Mesothelial cell of epicardium (in vitro differentiated cells): ENCODE data around the gene FIGN. TPM values are rescaled to one million over a fixed set of nuclear protein-coding genes. Genes with fewer than 3 reads are reported as not detected.

Experiments used
- DNase-seq, 2 experiments: peaks; one replicate each; pipeline ENCODE4 v3.0.0; 2021; ENCODE audit warnings: low spot score in 2 of 2; ENCODE audit not compliant: unreplicated experiment in 2 of 2
- H3K27ac Mint-ChIP-seq: 2 replicates; pipeline ENCODE4 v1.8.0; 2021; ENCODE audit warnings: mixed read lengths
- H3K27me3 Mint-ChIP-seq: 2 replicates; pipeline ENCODE4 v1.8.0; 2021; ENCODE audit warnings: low read depth, mixed read lengths
- H3K36me3 Mint-ChIP-seq: 2 replicates; pipeline ENCODE4 v1.8.0; 2021; ENCODE audit warnings: mixed read lengths
- H3K4me1 Mint-ChIP-seq: 2 replicates; pipeline ENCODE4 v1.8.0; 2021; ENCODE audit warnings: mixed read lengths
- H3K4me3 Mint-ChIP-seq: 2 replicates; pipeline ENCODE4 v1.8.0; 2021; ENCODE audit warnings: mild to moderate bottlenecking, moderate library complexity, mixed read lengths
- H3K9me3 Mint-ChIP-seq: 2 replicates; pipeline ENCODE4 v1.8.0; 2021; ENCODE audit warnings: mixed read lengths
- CTCF ChIP-seq: fragments of 200-600 bp; sonication (generic); IDR thresholded peaks from one replicate; pipeline ENCODE4 v1.5.0; 2021; ENCODE audit warnings: antibody characterized with exemption; ENCODE audit not compliant: unreplicated experiment
- total RNA-seq: library from RNA; stranded (reverse); gene quantifications from 3 replicates; pipeline ENCODE4 v1.2.1, GENCODE V29; 2021

The FIGN gene
- total RNA-seq, 1 donor from 2014 or later, result 11.5 TPM

GRCh38 chr2:163703386-163703785, 32.4 kb downstream of the FIGN start:
- Mint-ChIP-seq H3K36me3 (no peaks in the 10 kb centered on the region), H3K9me3 (no peaks in the 10 kb centered on the region), H3K4me1 (peaks cover 44% of the 10 kb centered on the region), H3K27me3 (no peaks in the 10 kb centered on the region), H3K4me3 (no peak overlapping the region), H3K27ac (peak overlapping the region; percentile 62)
- no peak for DNase-seq
- TF ChIP-seq CTCF, result no peak

GRCh38 chr2:163701399-163702195, 34.2 kb downstream of the FIGN start:
- DNase-seq, result no peak
- H3K36me3 Mint-ChIP-seq, result no peaks in the 10 kb centered on the region
- H3K27ac Mint-ChIP-seq, result no peak overlapping the region
- no peaks in the 10 kb centered on the region for H3K9me3 Mint-ChIP-seq
- no peak for TF ChIP-seq CTCF
- peaks cover 50% of the 10 kb centered on the region for H3K4me1 Mint-ChIP-seq
- H3K27me3 Mint-ChIP-seq, result no peaks in the 10 kb centered on the region
- H3K4me3 Mint-ChIP-seq, result no peak overlapping the region

GRCh38 chr2:163698857-163699256, 37.0 kb downstream of the FIGN start:
- Mint-ChIP-seq H3K4me1 (peaks cover 50% of the 10 kb centered on the region), H3K27ac (no peak overlapping the region), H3K36me3 (no peaks in the 10 kb centered on the region), H3K9me3 (no peaks in the 10 kb centered on the region), H3K4me3 (no peak overlapping the region), H3K27me3 (no peaks in the 10 kb centered on the region)
- DNase-seq, result no peak
- TF ChIP-seq CTCF, result no peak

GRCh38 chr2:163697846-163698637, 37.8 kb downstream of the FIGN start:
- Mint-ChIP-seq H3K27me3 (no peaks in the 10 kb centered on the region), H3K27ac (peak overlapping the region; percentile 36), H3K36me3 (no peaks in the 10 kb centered on the region), H3K4me1 (peaks cover 43% of the 10 kb centered on the region), H3K9me3 (no peaks in the 10 kb centered on the region), H3K4me3 (no peak overlapping the region)
- no peak for TF ChIP-seq CTCF
- no peak for DNase-seq

GRCh38 chr2:163697429-163697828, 38.4 kb downstream of the FIGN start:
- H3K4me3 Mint-ChIP-seq, result no peak overlapping the region
- no peaks in the 10 kb centered on the region for H3K9me3 Mint-ChIP-seq
- no peaks in the 10 kb centered on the region for H3K27me3 Mint-ChIP-seq
- TF ChIP-seq CTCF, result no peak
- DNase-seq, result no peak
- H3K36me3 Mint-ChIP-seq, result no peaks in the 10 kb centered on the region
- H3K27ac Mint-ChIP-seq, result no peak overlapping the region
- H3K4me1 Mint-ChIP-seq, result peaks cover 37% of the 10 kb centered on the region
